ENCODE measurements around the gene ADGRF1. TPM values are rescaled to one million over a fixed set of nuclear protein-coding genes. Genes with fewer than 3 reads are reported as not detected.

The ADGRF1 gene
- total RNA-seq, 2 experiments from 2014 or later: not detected

- ATAC-seq (no peak), DNase-seq (no peak)
- ChIA-PET CTCF (no interaction called here), POLR2A (no interaction called here)
- Mint-ChIP-seq H3K4me1 (ENCODE audit: low read depth) (no peaks in the 10 kb centered on the region), H3K9me3 (no peaks in the 10 kb centered on the region), H3K27me3 (peaks cover 3% of the 10 kb centered on the region), H3K36me3 (ENCODE audit: low read depth) (no peaks in the 10 kb centered on the region), H3K27ac (no peak overlapping the region), H3K4me3 (no peak overlapping the region)
- intact Hi-C loops (cut with micrococcal nuclease): no loop called here
- TF ChIP-seq CTCF (IDR thresholded peaks at IDR 0.05): no peak
Measured at GRCh38 chr6:47062346-47062745, 20.2 kb upstream of the ADGRF1 start.

GRCh38 chr6:47061309-47062300, 19.5 kb upstream of the ADGRF1 start:
- ChIA-PET POLR2A (no interaction called here), CTCF (no interaction called here)
- DNase-seq: no peak
- no peaks in the 10 kb centered on the region for H3K9me3 Mint-ChIP-seq
- peaks cover 3% of the 10 kb centered on the region for H3K27me3 Mint-ChIP-seq
- no peaks in the 10 kb centered on the region for H3K36me3 Mint-ChIP-seq (ENCODE audit: low read depth)
- no peak for ATAC-seq
- intact Hi-C loops (cut with micrococcal nuclease): no loop called here
- no peak for TF ChIP-seq CTCF (IDR thresholded peaks at IDR 0.05)
- no peak overlapping the region for H3K27ac Mint-ChIP-seq
- no peaks in the 10 kb centered on the region for H3K4me1 Mint-ChIP-seq (ENCODE audit: low read depth)
- H3K4me3 Mint-ChIP-seq: no peak overlapping the region

GRCh38 chr6:47059216-47059885, 17.2 kb upstream of the ADGRF1 start:
- Mint-ChIP-seq H3K4me3 (no peak overlapping the region), H3K27ac (no peak overlapping the region), H3K9me3 (no peaks in the 10 kb centered on the region), H3K36me3 (ENCODE audit: low read depth) (no peaks in the 10 kb centered on the region), H3K27me3 (peaks cover 3% of the 10 kb centered on the region), H3K4me1 (ENCODE audit: low read depth) (no peaks in the 10 kb centered on the region)
- DNase-seq (no peak), ATAC-seq (no peak)
- ChIA-PET POLR2A (no interaction called here), CTCF (no interaction called here)
- TF ChIP-seq CTCF (IDR thresholded peaks at IDR 0.05): no peak
- intact Hi-C loops (cut with micrococcal nuclease): no loop called here

- H3K36me3 Mint-ChIP-seq (ENCODE audit: low read depth): no peaks in the 10 kb centered on the region
- ChIA-PET CTCF (interaction anchor here (1.0 kb wide), 1 partner anchor 11 kb away, joined by 3 read pairs; no protein-coding TSS in a partner anchor), POLR2A (no interaction called here)
- DNase-seq (no peak), ATAC-seq (no peak)
- no peaks in the 10 kb centered on the region for H3K9me3 Mint-ChIP-seq
- intact Hi-C loops (cut with micrococcal nuclease): no loop called here
- TF ChIP-seq CTCF (IDR thresholded peaks at IDR 0.05): no peak
- H3K27me3 Mint-ChIP-seq: peaks cover 3% of the 10 kb centered on the region
- no peaks in the 10 kb centered on the region for H3K4me1 Mint-ChIP-seq (ENCODE audit: low read depth)
- no peak overlapping the region for H3K4me3 Mint-ChIP-seq
- H3K27ac Mint-ChIP-seq: no peak overlapping the region
Measured at GRCh38 chr6:47057830-47058540, 15.9 kb upstream of the ADGRF1 start.
